GM18498 (cell line): ENCODE data around the gene VPS35.
"Not testable (repeated sequence)": the region's sequence is repeated elsewhere in the genome, so short reads cannot be mapped to it uniquely, and the experiment has no call there.

Experiments used
- ATAC-seq: cut with Tn5 transposase; IDR thresholded peaks from one replicate; pipeline ENCODE4 v1.9.1; 2021; ENCODE audit warnings: mild to moderate bottlenecking, moderate library complexity; ENCODE audit not compliant: unreplicated experiment

The VPS35 gene

DNA sequence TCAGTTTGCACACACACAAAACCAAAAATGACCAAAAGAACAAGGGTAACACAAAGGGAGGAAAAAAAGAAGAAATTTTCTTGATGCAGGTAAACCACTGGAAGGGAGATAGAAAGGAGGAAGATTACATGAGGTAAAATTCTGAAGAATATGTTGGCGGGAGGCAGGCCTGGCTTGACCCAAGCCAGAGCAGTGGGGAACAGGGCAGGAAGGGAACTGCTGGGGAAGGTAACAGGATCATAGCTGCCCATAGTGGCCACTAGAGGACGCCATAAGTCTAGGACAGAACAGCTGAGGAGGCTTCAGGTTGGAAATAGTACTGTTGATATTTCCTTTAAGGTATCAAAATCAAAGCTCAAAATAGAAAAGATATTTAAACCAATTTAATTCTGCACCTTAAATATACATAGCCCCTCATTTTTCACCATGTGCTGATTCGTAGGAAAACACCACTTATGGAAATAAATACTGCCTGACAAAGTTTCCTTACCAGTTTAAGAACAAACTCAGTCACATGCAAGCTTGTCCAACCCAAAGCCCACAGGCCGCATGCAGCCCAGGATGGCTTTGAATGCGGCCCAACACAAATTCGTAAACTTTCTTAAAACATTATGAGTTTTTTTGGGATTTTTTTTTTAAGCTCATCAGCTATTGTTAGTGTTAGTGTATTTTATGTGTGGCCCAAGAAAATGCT lies 15.5 kb downstream of the VPS35 start:
- peak; percentile 77 for ATAC-seq

DNA sequence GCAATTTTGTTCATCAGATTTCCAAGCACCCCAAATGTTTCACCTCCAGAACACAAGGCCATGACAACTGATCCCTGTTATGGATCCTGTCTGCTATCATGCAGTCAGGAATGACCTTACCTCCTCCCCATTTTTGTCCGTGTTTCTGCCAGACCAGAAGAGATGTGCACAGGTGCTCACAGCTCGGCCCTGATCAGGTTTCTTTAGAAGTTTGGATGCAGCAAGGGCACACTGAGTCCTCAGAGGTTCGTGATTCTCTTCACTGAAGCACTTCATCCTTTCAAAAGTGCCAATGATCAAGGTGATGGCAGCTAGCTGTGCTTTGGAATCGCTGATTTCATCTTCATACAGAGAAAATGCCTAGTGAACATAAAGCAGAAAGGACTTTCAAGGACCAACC lies 26.9 kb downstream of the VPS35 start:
- ATAC-seq = no peak

DNA sequence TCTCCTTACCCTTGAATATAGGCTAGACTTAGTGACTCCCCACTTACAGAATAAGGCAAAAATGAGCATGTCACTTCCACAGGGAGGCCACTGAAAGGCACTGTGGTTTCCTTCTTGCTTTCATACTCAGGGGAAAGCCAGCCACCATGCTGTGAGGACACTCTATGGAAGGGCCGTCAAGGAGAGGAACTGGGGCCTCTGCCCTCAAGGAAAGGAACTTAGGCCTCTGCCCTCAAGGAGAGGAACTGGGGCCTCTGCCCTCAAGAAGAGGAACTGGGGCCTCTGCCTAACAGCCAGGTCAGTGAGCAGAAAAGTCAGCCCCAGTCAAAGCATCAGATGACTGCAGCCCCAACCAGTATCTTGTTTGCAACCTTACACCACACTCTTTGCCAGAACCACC lies 30.1 kb downstream of the VPS35 start:
- ATAC-seq = peak; percentile 96

DNA sequence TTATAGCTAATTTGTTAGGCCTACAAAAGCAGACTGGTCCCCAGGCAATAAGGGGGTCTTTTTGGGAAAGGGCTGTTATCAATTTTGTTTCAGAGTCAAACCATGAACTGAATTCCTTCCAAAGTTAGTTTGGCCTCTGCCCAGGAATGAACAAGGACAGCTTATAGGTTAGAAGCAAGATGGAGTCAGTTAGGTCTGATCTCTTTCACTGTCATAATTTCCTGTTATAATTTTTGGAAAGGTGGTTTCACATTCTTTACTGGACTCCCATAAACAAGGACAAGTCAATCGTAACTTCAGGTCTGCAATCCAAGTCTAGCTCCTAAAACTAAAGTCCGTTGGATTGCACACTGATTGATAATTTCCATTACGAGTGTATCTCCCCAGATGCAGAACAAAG lies 37.7 kb downstream of the VPS35 start:
- no peak for ATAC-seq

GRCh38 chr16:46650254-46650623 lies 38.7 kb downstream of the VPS35 start:
- ATAC-seq = no peak

DNA sequence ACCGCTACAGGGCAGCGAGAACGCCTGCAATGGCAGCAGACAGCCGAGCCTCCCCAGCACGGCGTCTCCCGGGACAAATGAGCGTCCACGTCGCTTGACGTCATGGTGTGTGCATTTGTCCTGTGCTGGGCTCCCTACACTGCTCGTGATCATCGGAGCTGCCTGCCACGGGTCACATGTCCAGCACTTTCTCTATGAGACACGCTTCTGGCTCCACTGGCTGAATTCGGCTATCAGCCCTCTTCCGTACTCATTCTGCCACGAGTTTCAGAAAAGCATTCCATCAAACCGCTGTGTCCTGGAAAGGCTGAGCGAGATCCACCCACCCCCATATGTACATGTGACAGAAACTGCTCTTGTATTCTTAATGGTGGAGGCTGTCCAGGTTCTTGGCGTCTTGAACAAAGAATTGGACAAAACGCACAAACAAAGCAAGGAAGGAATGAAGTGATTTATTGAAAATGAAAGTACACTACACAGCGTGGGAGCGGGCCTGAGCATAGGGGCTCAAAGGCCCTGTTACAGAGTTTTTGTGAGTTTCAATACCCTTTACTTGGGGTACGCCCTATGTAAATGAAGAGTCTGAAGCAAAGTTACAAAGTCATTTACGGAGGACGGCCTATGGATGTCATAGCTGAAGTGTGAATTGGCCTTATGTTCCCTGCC lies 39.3 kb downstream of the VPS35 start:
- ATAC-seq = no peak

- no peak for ATAC-seq
Measured at GRCh38 chr16:46648656-46649055, 40.3 kb downstream of the VPS35 start.

- no peak for ATAC-seq
Measured at GRCh38 chr16:46638947-46639925, 49.7 kb downstream of the VPS35 start.

GRCh38 chr16:46632778-46633733 lies 55.9 kb downstream of the VPS35 start:
- ATAC-seq = no peak

DNA sequence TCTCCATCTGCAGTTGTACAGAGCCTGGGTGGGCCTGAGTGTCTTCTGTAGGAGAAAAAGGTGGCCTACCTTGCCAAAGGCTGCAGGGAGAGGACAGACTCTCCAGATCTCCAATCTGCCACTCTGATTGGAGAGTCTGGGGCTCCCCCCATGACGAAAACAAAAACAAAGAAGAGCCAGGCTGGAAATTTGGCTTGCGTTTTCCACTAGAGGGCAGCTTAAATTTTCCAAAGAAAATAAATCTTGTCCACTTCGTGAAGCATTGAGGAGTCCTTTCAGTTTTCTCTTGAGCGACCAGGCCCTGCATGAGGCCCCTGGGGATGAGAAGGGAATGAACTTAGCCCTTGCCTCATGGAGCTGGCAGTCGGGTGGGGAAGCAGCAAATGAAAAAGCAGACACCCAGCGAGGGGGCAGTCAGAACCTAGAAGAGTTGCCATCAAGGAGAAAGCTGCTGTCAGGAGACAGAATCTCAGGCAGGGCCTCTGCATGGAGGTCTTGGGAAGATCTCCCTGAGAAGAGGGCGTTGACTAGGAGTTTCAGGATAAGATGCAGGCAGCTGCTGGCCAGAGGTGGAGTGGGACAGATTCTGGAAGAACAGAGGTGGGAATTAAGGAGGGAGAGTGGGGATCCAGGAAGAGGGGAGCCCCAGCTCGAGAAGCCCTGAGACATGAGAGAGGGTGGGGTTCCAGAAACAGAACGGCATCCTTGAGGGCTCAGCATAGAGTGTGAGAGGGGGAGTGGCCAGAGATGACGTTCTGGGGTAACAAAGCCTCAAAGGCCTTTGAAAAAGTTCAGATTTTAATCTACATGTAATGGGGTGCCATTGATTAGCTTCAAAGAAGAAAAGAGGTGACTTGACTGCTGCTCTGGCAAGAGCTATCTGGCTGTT lies 59.4 kb downstream of the VPS35 start:
- ATAC-seq = no peak

- ATAC-seq = no peak
Measured at GRCh38 chr16:46627746-46628145, 61.2 kb downstream of the VPS35 start.

- ATAC-seq = not testable (repeated sequence)
Measured at GRCh38 chr16:46626681-46627080, 62.3 kb downstream of the VPS35 start.

- not testable (repeated sequence) for ATAC-seq
Measured at GRCh38 chr16:46624862-46625261, 64.1 kb downstream of the VPS35 start.

DNA sequence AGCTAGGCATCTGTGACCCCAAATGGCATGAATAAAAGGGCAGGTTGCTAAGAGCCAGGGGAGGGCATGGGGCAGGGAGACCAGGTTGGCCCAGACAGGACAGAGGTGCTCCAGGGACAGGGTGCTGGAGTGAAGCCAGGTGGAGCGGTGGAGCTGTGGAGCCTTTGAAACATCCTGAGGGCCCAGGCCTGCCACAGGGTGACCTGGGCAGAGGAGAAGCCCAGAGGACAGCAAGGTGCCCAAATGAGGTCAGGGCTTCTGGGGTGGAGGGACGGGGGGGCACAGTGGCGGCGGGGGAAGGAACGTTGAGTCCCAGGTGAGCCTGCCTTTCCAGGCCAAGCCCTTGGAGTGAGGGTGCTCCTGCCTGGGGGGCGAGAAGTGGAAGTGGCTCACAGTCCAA lies 65.3 kb downstream of the VPS35 start:
- ATAC-seq = not testable (repeated sequence)

- ATAC-seq = not testable (repeated sequence)
Measured at GRCh38 chr16:46623246-46623645, 65.7 kb downstream of the VPS35 start.

GRCh38 chr16:46621934-46622676 lies 66.9 kb downstream of the VPS35 start:
- no peak for ATAC-seq

- ATAC-seq = peak; percentile 92
Measured at GRCh38 chr16:46621006-46621933, 67.7 kb downstream of the VPS35 start, which contains the start of gene SHCBP1. SHCBP1 (minus strand) TSS chr16:46621379; CDS start chr16:46621359, 20 bp downstream.
